GM19438 (cell line): ENCODE measurements around the gene CYP3A7.
"Not testable (repeated sequence)": the region's sequence is repeated elsewhere in the genome, so short reads cannot be mapped to it uniquely, and the experiment has no call there.

Experiments
- ATAC-seq: cut with Tn5 transposase; IDR thresholded peaks from one replicate; pipeline ENCODE4 v1.9.1; 2021; ENCODE audit warnings: low read depth; ENCODE audit not compliant: unreplicated experiment

CYP3A7 gene

GRCh38 chr7:99674995-99675742, 59.8 kb downstream of the CYP3A7 start:
- no peak for ATAC-seq

- ATAC-seq, result no peak
These were observed 62.4 kb downstream of the CYP3A7 start for GRCh38 chr7:99672573-99672972.

- ATAC-seq, result no peak
These were observed 65.2 kb downstream of the CYP3A7 start for GRCh38 chr7:99669782-99670181.

- no peak for ATAC-seq
These were observed 66.5 kb downstream of the CYP3A7 start for GRCh38 chr7:99668541-99668940.

DNA sequence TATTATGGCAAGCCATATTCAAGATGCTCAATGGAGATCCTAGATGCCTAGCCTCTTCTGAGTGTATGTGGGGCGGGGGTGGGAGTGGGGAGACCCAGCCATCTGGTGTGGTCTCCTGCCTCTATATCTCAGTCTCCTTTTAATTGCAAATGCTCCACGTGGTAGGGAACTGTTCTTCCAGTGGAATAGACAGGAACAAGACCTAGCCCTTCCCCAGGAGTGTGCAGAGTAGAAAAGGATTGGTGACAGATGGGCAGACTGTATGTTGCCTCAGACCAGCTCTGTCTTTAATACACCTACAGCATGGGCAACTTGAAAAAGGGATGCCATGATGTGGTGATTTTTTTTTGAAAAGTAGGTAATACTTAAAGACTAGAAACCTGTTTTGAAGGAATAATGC, 67.8 kb downstream of the CYP3A7 start:
- no peak for ATAC-seq

DNA sequence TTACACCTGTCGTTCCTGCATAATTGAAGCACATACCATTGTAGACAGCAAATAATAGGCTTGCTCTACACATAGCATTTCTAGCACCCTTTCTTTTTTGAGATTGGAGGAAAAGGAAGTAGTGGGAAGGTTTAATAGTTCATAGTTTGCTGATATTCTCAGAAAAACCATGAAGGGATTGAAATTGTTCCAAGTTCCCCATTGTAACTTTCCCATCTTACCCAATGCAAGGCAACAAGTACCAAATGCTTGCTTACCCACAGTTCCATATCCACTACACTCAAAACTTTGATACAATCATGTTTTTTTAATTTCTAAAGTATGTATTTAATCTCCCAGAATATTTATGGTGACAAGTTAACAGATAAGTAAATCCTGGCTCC, 69.0 kb downstream of the CYP3A7 start:
- no peak for ATAC-seq

- ATAC-seq, result no peak
These were observed 69.5 kb downstream of the CYP3A7 start for GRCh38 chr7:99665312-99666012.

GRCh38 chr7:99657879-99658278, 77.1 kb downstream of the CYP3A7 start:
- not testable (repeated sequence) for ATAC-seq
